SK-N-SH (cell line): ENCODE data around the gene LRRN4CL. TPM values are rescaled to one million over a fixed set of nuclear protein-coding genes. Genes with fewer than 3 reads are reported as not detected.

ENCODE experiments used
- CTCF ChIA-PET: fragments of 300-600, 350-600 bp; formaldehyde crosslinking; extraction: SDS; loops from one replicate; lab custom pipeline; 2021; lab: Yijun Ruan, JAX
- POLR2A ChIA-PET: fragments of 350-600 bp; sonication (Branson Sonifier 250); formaldehyde crosslinking; extraction: SDS; loops from one replicate; lab custom pipeline; 2020; ENCODE audit warnings: antibody characterized with exemption, inconsistent platforms; lab: Yijun Ruan, JAX
- DNase-seq: peaks from one replicate; pipeline ENCODE4 v3.0.0; 2012
- H2AFZ ChIP-seq: fragments of 200-600 bp; sonication (generic); 2 replicates; pipeline ENCODE4 v1.8.1; 2016; ENCODE audit warnings: antibody characterized with exemption, mild to moderate bottlenecking, low read depth
- H3F3A ChIP-seq: fragments of 200-600 bp; sonication (generic); replicated peaks from 2 replicates; pipeline ENCODE3; 2016; ENCODE audit warnings: antibody characterized with exemption, mild to moderate bottlenecking; ENCODE audit not compliant: insufficient read depth
- H3K27ac ChIP-seq, 2 experiments: fragments of 200-500 bp in 1 of 2; fragments of 200-600 bp in 1 of 2; sonication (Bioruptor generic) in 1 of 2; sonication (generic), shearing (Covaris generic) in 1 of 2; 2 replicates each; pipeline versions ENCODE4 v1.5.1 to v1.6.1; 2014 to 2016; ENCODE audit warnings: low read depth in 2 of 2, inconsistent platforms in 1 of 2, low read length in 1 of 2, mild to moderate bottlenecking in 1 of 2, mixed read lengths in 1 of 2
- H3K27me3 ChIP-seq: fragments of 200-600 bp; sonication (generic), shearing (Covaris generic); 2 replicates; pipeline ENCODE4 v1.6.1; 2016; ENCODE audit warnings: mixed run types; ENCODE audit not compliant: insufficient read depth
- H3K36me3 ChIP-seq, 2 experiments: fragments of 200-500 bp in 1 of 2; fragments of 200-600 bp in 1 of 2; sonication (Bioruptor generic) in 1 of 2; sonication (generic) in 1 of 2; replicated peaks in 1 of 2; 2 replicates each; pipeline versions ENCODE3 to v1.5.1; 2014 to 2016; ENCODE audit warnings: low read length in 1 of 2, mild to moderate bottlenecking in 1 of 2; ENCODE audit not compliant: insufficient read depth in 2 of 2, control insufficient read depth in 1 of 2
- H3K4me1 ChIP-seq, 2 experiments: fragments of 200-500 bp in 1 of 2; fragments of 200-600 bp in 1 of 2; sonication (Bioruptor generic) in 1 of 2; sonication (generic), shearing (Covaris generic) in 1 of 2; 2 replicates each; pipeline versions ENCODE4 v1.5.1 to v1.6.1; 2014 to 2016; ENCODE audit warnings: low read depth in 1 of 2, low read length in 1 of 2, mixed run types in 1 of 2; ENCODE audit not compliant: insufficient read depth in 2 of 2, control insufficient read depth in 1 of 2
- H3K4me2 ChIP-seq: fragments of 200-600 bp; sonication (generic), shearing (Covaris generic); 2 replicates; pipeline ENCODE4 v1.6.1; 2017; ENCODE audit warnings: mixed run types
- H3K4me3 ChIP-seq, 2 experiments: fragments of 200-500 bp in 1 of 2; fragments of 200-600 bp in 1 of 2; sonication (Bioruptor generic) in 1 of 2; sonication (generic), shearing (Covaris generic) in 1 of 2; 2 replicates each; pipeline versions ENCODE4 v1.5.1 to v1.8.1; 2014 to 2016; ENCODE audit warnings: low read depth in 2 of 2, inconsistent platforms in 1 of 2, low read length in 1 of 2, mild to moderate bottlenecking in 1 of 2, mixed read lengths in 1 of 2, moderate library complexity in 1 of 2
- H3K79me2 ChIP-seq: fragments of 200-600 bp; sonication (generic); 2 replicates; pipeline ENCODE4 v1.8.1; 2017; ENCODE audit warnings: mild to moderate bottlenecking; ENCODE audit not compliant: insufficient read depth
- H3K9ac ChIP-seq: fragments of 200-600 bp; sonication (generic); 2 replicates; pipeline ENCODE4 v1.6.1; 2017; ENCODE audit warnings: mixed run types
- H3K9me2 ChIP-seq: fragments of 200-600 bp; sonication (generic); 2 replicates; pipeline ENCODE4 v1.6.1; 2017; ENCODE audit warnings: mixed run types
- H3K9me3 ChIP-seq: fragments of 200-600 bp; sonication (generic); 2 replicates; pipeline ENCODE4 v1.6.1; 2017; ENCODE audit warnings: mixed run types, mild to moderate bottlenecking, moderate library complexity
- H4K20me1 ChIP-seq: fragments of 200-600 bp; sonication (generic); 2 replicates; pipeline ENCODE4 v1.6.1; 2017; ENCODE audit warnings: mild to moderate bottlenecking, mixed run types; ENCODE audit not compliant: insufficient read depth
- CHD2 ChIP-seq: fragments of 150-350 bp; IDR thresholded peaks from 2 replicates; pipeline ENCODE4 v1.6.1; 2018; ENCODE audit warnings: low read length; ENCODE audit not compliant: partially characterized antibody
- ELF1 ChIP-seq: IDR thresholded peaks from 2 replicates; pipeline ENCODE4 v1.4.0; 2012
- EZH2phosphoT487 ChIP-seq: fragments of 200-600 bp; sonication (generic); IDR thresholded peaks from 2 replicates; pipeline ENCODE4 v1.6.1; 2017; ENCODE audit warnings: low read depth, mixed run types, mild to moderate bottlenecking, antibody characterized with exemption, moderate library complexity, borderline replicate concordance
- FOSL2 ChIP-seq: IDR thresholded peaks from 2 replicates; pipeline ENCODE4 v1.4.0; 2012; ENCODE audit warnings: low read depth, mild to moderate bottlenecking, moderate library complexity, borderline replicate concordance
- GATA2 ChIP-seq: sonication (generic); formaldehyde crosslinking; IDR thresholded peaks from 2 replicates; pipeline ENCODE4 v1.5.0; 2020; ENCODE audit warnings: mild to moderate bottlenecking, missing genetic modification reagents
- JUND ChIP-seq: IDR thresholded peaks from 2 replicates; pipeline ENCODE4 v1.4.0; 2012
- NFIC ChIP-seq: IDR thresholded peaks from 2 replicates; pipeline ENCODE4 v1.4.0; 2012; ENCODE audit warnings: borderline replicate concordance
- POLR2AphosphoS5 ChIP-seq: IDR thresholded peaks from 2 replicates; pipeline ENCODE4 v1.6.1; 2012; ENCODE audit warnings: low read depth, low read length
- RAD21 ChIP-seq: IDR thresholded peaks from 2 replicates; pipeline ENCODE4 v1.6.1; 2012; ENCODE audit warnings: mild to moderate bottlenecking, low read length
- SMC3 ChIP-seq: IDR thresholded peaks from 2 replicates; pipeline ENCODE4 v1.6.1; 2012; ENCODE audit warnings: low read depth, low read length, improper control_type of control experiment
- TAF1 ChIP-seq: IDR thresholded peaks from 2 replicates; pipeline ENCODE4 v1.6.1; 2012; ENCODE audit warnings: low read depth, mild to moderate bottlenecking, low read length, moderate library complexity, borderline replicate concordance
- TCF12 ChIP-seq: IDR thresholded peaks from 2 replicates; pipeline ENCODE4 v1.4.0; 2012
- YY1 ChIP-seq: IDR thresholded peaks from 2 replicates; pipeline ENCODE4 v1.4.0; 2012; ENCODE audit warnings: low read depth, mild to moderate bottlenecking
- WGBS: methylation state at CpG from one replicate; pipeline ENCODE4 v1.1.6; 2017; ENCODE audit warnings: low lambda C conversion rate; 5-methylcytosine and 5-hydroxymethylcytosine counted together
- polyA plus RNA-seq, 3 experiments: library from polyadenylated mRNA; depleted of rRNA; stranded (reverse); fragments of >200 nt; gene quantifications; 2 replicates each; pipeline ENCODE4 v1.2.3, GENCODE V29; 2012
- TF ChIP-seq, protein P1 (sequence below): IDR thresholded peaks from 2 replicates; pipeline ENCODE4 v1.6.1; 2012; ENCODE audit warnings: mild to moderate bottlenecking, low read depth, low read length, moderate library complexity
- TF ChIP-seq, protein P2 (sequence below): fragments of 150-350 bp; IDR thresholded peaks from 2 replicates; pipeline ENCODE4 v1.6.1; 2017; ENCODE audit warnings: antibody characterized with exemption, low read length, low read depth, borderline replicate concordance
- TF ChIP-seq, protein P3 (sequence below): IDR thresholded peaks from 2 replicates; pipeline ENCODE4 v1.4.0; 2012; ENCODE audit warnings: low read depth

Gene LRRN4CL
- polyA plus RNA-seq, 1 of the 3 experiments (the other 2 are of a cell fraction), result 0.08 TPM

DNA sequence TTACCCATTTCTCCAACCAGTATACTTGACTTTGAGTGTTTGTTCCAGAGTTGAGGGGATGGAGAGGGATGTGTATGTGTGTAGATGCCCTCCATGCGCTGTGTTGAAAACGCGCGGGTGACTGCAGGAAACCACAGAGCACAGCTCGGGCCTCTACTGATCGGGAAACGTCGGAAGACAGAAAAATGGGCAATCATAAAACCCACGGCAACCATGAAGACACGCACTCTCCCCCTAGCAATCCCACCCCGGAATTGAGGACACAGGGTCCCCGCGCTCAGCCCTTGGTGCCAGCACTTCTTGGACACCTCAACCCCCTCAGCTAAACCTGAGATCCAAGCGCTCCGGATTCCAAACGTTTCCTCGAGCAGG is 18.1 kb downstream of the LRRN4CL start (continued):
- TF ChIP-seq, protein P1, sequence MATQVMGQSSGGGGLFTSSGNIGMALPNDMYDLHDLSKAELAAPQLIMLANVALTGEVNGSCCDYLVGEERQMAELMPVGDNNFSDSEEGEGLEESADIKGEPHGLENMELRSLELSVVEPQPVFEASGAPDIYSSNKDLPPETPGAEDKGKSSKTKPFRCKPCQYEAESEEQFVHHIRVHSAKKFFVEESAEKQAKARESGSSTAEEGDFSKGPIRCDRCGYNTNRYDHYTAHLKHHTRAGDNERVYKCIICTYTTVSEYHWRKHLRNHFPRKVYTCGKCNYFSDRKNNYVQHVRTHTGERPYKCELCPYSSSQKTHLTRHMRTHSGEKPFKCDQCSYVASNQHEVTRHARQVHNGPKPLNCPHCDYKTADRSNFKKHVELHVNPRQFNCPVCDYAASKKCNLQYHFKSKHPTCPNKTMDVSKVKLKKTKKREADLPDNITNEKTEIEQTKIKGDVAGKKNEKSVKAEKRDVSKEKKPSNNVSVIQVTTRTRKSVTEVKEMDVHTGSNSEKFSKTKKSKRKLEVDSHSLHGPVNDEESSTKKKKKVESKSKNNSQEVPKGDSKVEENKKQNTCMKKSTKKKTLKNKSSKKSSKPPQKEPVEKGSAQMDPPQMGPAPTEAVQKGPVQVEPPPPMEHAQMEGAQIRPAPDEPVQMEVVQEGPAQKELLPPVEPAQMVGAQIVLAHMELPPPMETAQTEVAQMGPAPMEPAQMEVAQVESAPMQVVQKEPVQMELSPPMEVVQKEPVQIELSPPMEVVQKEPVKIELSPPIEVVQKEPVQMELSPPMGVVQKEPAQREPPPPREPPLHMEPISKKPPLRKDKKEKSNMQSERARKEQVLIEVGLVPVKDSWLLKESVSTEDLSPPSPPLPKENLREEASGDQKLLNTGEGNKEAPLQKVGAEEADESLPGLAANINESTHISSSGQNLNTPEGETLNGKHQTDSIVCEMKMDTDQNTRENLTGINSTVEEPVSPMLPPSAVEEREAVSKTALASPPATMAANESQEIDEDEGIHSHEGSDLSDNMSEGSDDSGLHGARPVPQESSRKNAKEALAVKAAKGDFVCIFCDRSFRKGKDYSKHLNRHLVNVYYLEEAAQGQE, result no peak
- TF ChIP-seq, all 33 proteins: peak for 0

DNA sequence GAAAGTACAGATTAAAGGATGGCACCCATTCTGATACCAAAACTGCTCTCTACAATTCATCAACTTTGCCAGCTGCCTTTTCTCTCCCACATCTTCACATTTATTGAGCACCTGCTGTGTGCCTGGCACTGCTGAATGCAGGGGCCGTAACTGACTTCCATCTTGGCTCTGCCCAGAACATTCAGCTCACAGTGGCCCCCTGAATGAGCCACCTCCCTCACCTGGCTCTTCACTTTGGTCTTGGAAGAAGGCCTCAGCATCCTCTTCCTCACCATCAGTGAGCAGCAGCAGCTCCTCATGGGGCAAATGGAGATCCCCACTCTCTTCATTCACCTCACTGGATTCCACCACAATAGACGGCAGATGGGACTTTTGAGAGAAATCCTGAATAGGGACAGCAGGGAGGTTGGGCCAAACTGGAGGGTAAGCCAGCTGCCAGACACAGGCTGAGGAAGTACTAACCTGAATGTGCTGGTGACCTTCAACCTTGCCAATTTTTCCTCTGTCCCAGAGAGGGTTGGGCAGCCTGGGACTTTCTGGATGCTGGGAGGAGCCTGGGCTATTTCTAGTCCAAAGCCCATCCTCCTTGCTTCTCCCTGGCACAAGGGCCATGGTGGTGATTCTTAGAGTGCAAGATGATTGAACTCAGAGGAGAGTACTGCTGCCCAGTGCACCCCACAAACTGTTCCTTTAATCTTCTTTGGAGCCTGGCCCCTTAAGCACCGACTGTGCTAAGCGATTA is 19.7 kb downstream of the LRRN4CL start:
- H3F3A ChIP-seq, result peaks cover 43% of the 10 kb centered on the region
- WGBS, result 76% methylated on average over 4 of the region's 4 CpGs
- H3K27ac ChIP-seq, result peak overlapping the region; percentile 28 to 80; a peak in 2 of 4 replicates
- no peak overlapping the region for H3K9ac ChIP-seq
- H4K20me1 ChIP-seq, result no peaks in the 10 kb centered on the region
- H3K36me3 ChIP-seq, result peaks cover 12 to 20% of the 10 kb centered on the region in 2 experiments
- H3K4me1 ChIP-seq, result peaks cover 25 to 29% of the 10 kb centered on the region in 2 experiments; a peak in 3 of 4 replicates
- TF ChIP-seq EZH2phosphoT487 (no peak), CHD2 (no peak), RAD21 (no peak), TCF12 (no peak)
- TF ChIP-seq, protein P2, sequence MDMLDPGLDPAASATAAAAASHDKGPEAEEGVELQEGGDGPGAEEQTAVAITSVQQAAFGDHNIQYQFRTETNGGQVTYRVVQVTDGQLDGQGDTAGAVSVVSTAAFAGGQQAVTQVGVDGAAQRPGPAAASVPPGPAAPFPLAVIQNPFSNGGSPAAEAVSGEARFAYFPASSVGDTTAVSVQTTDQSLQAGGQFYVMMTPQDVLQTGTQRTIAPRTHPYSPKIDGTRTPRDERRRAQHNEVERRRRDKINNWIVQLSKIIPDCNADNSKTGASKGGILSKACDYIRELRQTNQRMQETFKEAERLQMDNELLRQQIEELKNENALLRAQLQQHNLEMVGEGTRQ, result no peak
- TF ChIP-seq, protein P3, sequence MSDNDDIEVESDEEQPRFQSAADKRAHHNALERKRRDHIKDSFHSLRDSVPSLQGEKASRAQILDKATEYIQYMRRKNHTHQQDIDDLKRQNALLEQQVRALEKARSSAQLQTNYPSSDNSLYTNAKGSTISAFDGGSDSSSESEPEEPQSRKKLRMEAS, result no peak
- ChIA-PET POLR2A (no interaction called here), CTCF (interaction anchor here (1.5 to 1.9 kb wide), 3 partner anchors 11 to 25 kb away, joined by 3 to 8 read pairs (median 4); no protein-coding TSS in a partner anchor)
- H2AFZ ChIP-seq, result no peak overlapping the region
- H3K9me3 ChIP-seq, result no peaks in the 10 kb centered on the region
- peaks cover 76% of the 10 kb centered on the region for H3K79me2 ChIP-seq
- H3K27me3 ChIP-seq, result no peaks in the 10 kb centered on the region
- H3K4me2 ChIP-seq, result no peak overlapping the region
- H3K4me3 ChIP-seq, result no peak overlapping the region
- H3K9me2 ChIP-seq, result no peaks in the 10 kb centered on the region
- DNase-seq, result no peak

DNA sequence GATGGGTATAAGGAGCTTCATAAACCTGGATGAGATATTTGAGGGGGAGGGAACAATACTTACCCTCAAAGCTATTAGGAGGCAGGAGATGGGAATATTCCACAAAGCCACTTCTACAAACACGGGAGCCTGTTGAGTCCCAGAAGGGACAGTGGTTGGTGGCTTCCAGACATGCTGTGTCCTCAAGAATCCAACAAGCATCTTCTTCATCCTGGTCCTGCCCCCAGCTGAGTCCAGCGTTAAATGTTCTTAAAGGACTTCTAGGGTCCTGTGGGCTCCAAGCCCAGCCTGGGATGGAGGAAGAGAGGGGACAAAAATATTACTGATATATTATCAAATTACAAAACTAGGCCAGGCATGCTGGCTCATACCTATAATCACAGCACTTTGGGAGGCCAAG is 21.9 kb downstream of the LRRN4CL start:
- peak overlapping the region in 1 of 2 experiments; percentile 92; a peak in 2 of 4 replicates for H3K27ac ChIP-seq

More for the DNA sequence above, 21.9 kb downstream of the LRRN4CL start:
- Histone ChIP-seq H3K27me3 (no peaks in the 10 kb centered on the region), H3K4me3 (no peak overlapping the region), H2AFZ (no peak overlapping the region), H3K9ac (no peak overlapping the region), H4K20me1 (no peaks in the 10 kb centered on the region), H3K4me1 (peaks cover 16 to 22% of the 10 kb centered on the region in 2 experiments; a peak in 3 of 4 replicates), H3K9me2 (no peaks in the 10 kb centered on the region), H3K9me3 (no peaks in the 10 kb centered on the region), H3K36me3 (peaks cover 20 to 24% of the 10 kb centered on the region in 2 experiments), H3K4me2 (peak overlapping the region; percentile 96), H3F3A (peaks cover 38% of the 10 kb centered on the region), H3K79me2 (peaks cover 74% of the 10 kb centered on the region)
- TF ChIP-seq CHD2 (no peak), SMC3 (no peak), NFIC (no peak), FOSL2 (no peak), POLR2AphosphoS5 (no peak; the same call in 1 of the 2 replicates), TAF1 (no peak), JUND (no peak), YY1 (no peak), GATA2 (CRISPR knock-in tag) (no peak), ELF1 (no peak)
- CTCF ChIA-PET, result interaction anchor here (0.8 to 1.8 kb wide), 5 partner anchors 13 to 119 kb away, joined by 3 to 6 read pairs (median 4); partner anchors contain the start of genes BSCL2, GNG3 and INTS5
- WGBS, result 89% methylated on average over 2 of the region's 2 CpGs
- POLR2A ChIA-PET, result interaction anchor here (0.6 to 3.4 kb wide), 5 partner anchors 19 to 174 kb away, joined by 3 to 17 read pairs (median 3); partner anchors contain the start of genes EEF1G, HNRNPUL2 and TTC9C
- DNase-seq, result no peak
